DOHH2 (cell line): ENCODE results near the gene LSAMP.

Experiments used
- H3F3A ChIP-seq: fragments of 200-600 bp; sonication (generic), shearing (Covaris generic); 2 replicates; pipeline ENCODE4 v1.6.0; 2016; ENCODE audit warnings: antibody characterized with exemption, mild to moderate bottlenecking; ENCODE audit not compliant: control insufficient read depth, insufficient read depth
- H3K27ac ChIP-seq: fragments of 200-600 bp; sonication (generic); 2 replicates; pipeline ENCODE4 v1.5.1; 2014; ENCODE audit warnings: low read depth, mild to moderate bottlenecking, low read length, moderate library complexity
- H3K27me3 ChIP-seq: fragments of 200-600 bp; sonication (generic); 2 replicates; pipeline ENCODE4 v1.6.1; 2014; ENCODE audit warnings: mild to moderate bottlenecking, low read length, mixed read lengths; ENCODE audit not compliant: control insufficient read depth
- H3K36me3 ChIP-seq: fragments of 200-600 bp; sonication (generic); 2 replicates; pipeline ENCODE4 v1.6.1; 2014; ENCODE audit warnings: mild to moderate bottlenecking, low read length, moderate library complexity, mixed read lengths; ENCODE audit not compliant: control insufficient read depth
- H3K4me1 ChIP-seq: fragments of 200-600 bp; sonication (generic); 2 replicates; pipeline ENCODE4 v1.6.1; 2014; ENCODE audit warnings: mild to moderate bottlenecking, low read length, mixed read lengths; ENCODE audit not compliant: control insufficient read depth
- H3K4me2 ChIP-seq: fragments of 200-600 bp; sonication (generic); 2 replicates; pipeline ENCODE4 v1.6.0; 2014; ENCODE audit warnings: mild to moderate bottlenecking, low read length, moderate library complexity
- H3K4me3 ChIP-seq: fragments of 200-600 bp; sonication (generic); 2 replicates; pipeline ENCODE4 v1.5.1; 2014; ENCODE audit warnings: mild to moderate bottlenecking, low read length, mixed read lengths
- H3K79me2 ChIP-seq: fragments of 200-600 bp; sonication (generic); 2 replicates; pipeline ENCODE4 v1.6.1; 2014; ENCODE audit warnings: mild to moderate bottlenecking, low read length, mixed read lengths; ENCODE audit not compliant: control insufficient read depth
- H3K9me2 ChIP-seq: fragments of 200-600 bp; sonication (generic); replicated peaks from 2 replicates; pipeline ENCODE4 v1.6.1; 2014; ENCODE audit warnings: mild to moderate bottlenecking, low read length, mixed read lengths; ENCODE audit not compliant: control insufficient read depth
- H3K9me3 ChIP-seq: fragments of 200-600 bp; sonication (generic); 2 replicates; pipeline ENCODE4 v1.6.1; 2014; ENCODE audit warnings: antibody characterized with exemption, low read length, mixed read lengths; ENCODE audit not compliant: control insufficient read depth, insufficient read depth
- H4K20me1 ChIP-seq: fragments of 200-600 bp; sonication (generic); 2 replicates; pipeline ENCODE4 v1.6.0; 2014; ENCODE audit warnings: low read depth, mild to moderate bottlenecking, antibody characterized with exemption, low read length, moderate library complexity; ENCODE audit not compliant: control insufficient read depth, insufficient read depth
- CTCF ChIP-seq: fragments of 200-600 bp; sonication (generic); IDR thresholded peaks from one replicate; pipeline ENCODE4 v1.5.1; 2014; ENCODE audit warnings: antibody characterized with exemption, mild to moderate bottlenecking, low read depth, low read length; ENCODE audit not compliant: poor library complexity, severe bottlenecking
- EZH2phosphoT487 ChIP-seq: fragments of 200-600 bp; sonication (generic); IDR thresholded peaks from 2 replicates; pipeline ENCODE4 v1.6.1; 2017; ENCODE audit warnings: borderline replicate concordance, mild to moderate bottlenecking, antibody characterized with exemption, low read length, moderate library complexity, mixed read lengths

Gene LSAMP

GRCh38 chr3:115808816-115809215 lies 636.5 kb downstream of the LSAMP start:
- TF ChIP-seq CTCF (no peak), EZH2phosphoT487 (no peak)
- H3K4me2 ChIP-seq: no peak overlapping the region
- no peaks in the 10 kb centered on the region for H3F3A ChIP-seq
- H3K27ac ChIP-seq: no peak overlapping the region
- no peaks in the 10 kb centered on the region for H4K20me1 ChIP-seq
- H3K36me3 ChIP-seq: no peaks in the 10 kb centered on the region
- H3K9me3 ChIP-seq: no peaks in the 10 kb centered on the region
- no peaks in the 10 kb centered on the region for H3K79me2 ChIP-seq
- no peak overlapping the region for H3K4me3 ChIP-seq
- no peaks in the 10 kb centered on the region for H3K4me1 ChIP-seq
- H3K9me2 ChIP-seq: no peaks in the 10 kb centered on the region
- H3K27me3 ChIP-seq: peaks cover 20% of the 10 kb centered on the region

GRCh38 chr3:115808244-115808643 lies 637.0 kb downstream of the LSAMP start:
- Histone ChIP-seq H4K20me1 (no peaks in the 10 kb centered on the region), H3K9me3 (no peaks in the 10 kb centered on the region), H3K4me1 (no peaks in the 10 kb centered on the region), H3K79me2 (no peaks in the 10 kb centered on the region), H3F3A (no peaks in the 10 kb centered on the region), H3K27me3 (peaks cover 22% of the 10 kb centered on the region), H3K4me2 (no peak overlapping the region), H3K4me3 (no peak overlapping the region), H3K9me2 (no peaks in the 10 kb centered on the region), H3K27ac (no peak overlapping the region), H3K36me3 (no peaks in the 10 kb centered on the region)
- TF ChIP-seq EZH2phosphoT487: no peak
- no peak for TF ChIP-seq CTCF

- Histone ChIP-seq H3F3A (no peaks in the 10 kb centered on the region), H3K4me1 (no peaks in the 10 kb centered on the region), H3K9me3 (no peaks in the 10 kb centered on the region), H3K27ac (no peak overlapping the region), H3K79me2 (no peaks in the 10 kb centered on the region), H4K20me1 (no peaks in the 10 kb centered on the region), H3K36me3 (no peaks in the 10 kb centered on the region), H3K4me2 (no peak overlapping the region), H3K4me3 (no peak overlapping the region), H3K27me3 (peaks cover 24% of the 10 kb centered on the region), H3K9me2 (no peaks in the 10 kb centered on the region)
- TF ChIP-seq CTCF: no peak
- no peak for TF ChIP-seq EZH2phosphoT487
Measured at GRCh38 chr3:115806501-115806900, 638.8 kb downstream of the LSAMP start.

GRCh38 chr3:115805520-115805919 lies 639.8 kb downstream of the LSAMP start:
- H3K36me3 ChIP-seq: no peaks in the 10 kb centered on the region
- no peaks in the 10 kb centered on the region for H4K20me1 ChIP-seq
- no peak overlapping the region for H3K4me2 ChIP-seq
- no peak overlapping the region for H3K4me3 ChIP-seq
- no peaks in the 10 kb centered on the region for H3K9me2 ChIP-seq
- H3K79me2 ChIP-seq: no peaks in the 10 kb centered on the region
- no peaks in the 10 kb centered on the region for H3K9me3 ChIP-seq
- no peaks in the 10 kb centered on the region for H3F3A ChIP-seq
- no peak overlapping the region for H3K27ac ChIP-seq
- no peak for TF ChIP-seq EZH2phosphoT487
- TF ChIP-seq CTCF: no peak
- no peaks in the 10 kb centered on the region for H3K4me1 ChIP-seq
- H3K27me3 ChIP-seq: peaks cover 15% of the 10 kb centered on the region
